ENCODE measurements around the gene FAM180A. TPM values are rescaled to one million over a fixed set of nuclear protein-coding genes. Genes with fewer than 3 reads are reported as not detected.

FAM180A gene
- total and polyA plus RNA-seq, 2 donors (not counting 1 experiment from before 2014, with no cell fraction given) = not detected

DNA sequence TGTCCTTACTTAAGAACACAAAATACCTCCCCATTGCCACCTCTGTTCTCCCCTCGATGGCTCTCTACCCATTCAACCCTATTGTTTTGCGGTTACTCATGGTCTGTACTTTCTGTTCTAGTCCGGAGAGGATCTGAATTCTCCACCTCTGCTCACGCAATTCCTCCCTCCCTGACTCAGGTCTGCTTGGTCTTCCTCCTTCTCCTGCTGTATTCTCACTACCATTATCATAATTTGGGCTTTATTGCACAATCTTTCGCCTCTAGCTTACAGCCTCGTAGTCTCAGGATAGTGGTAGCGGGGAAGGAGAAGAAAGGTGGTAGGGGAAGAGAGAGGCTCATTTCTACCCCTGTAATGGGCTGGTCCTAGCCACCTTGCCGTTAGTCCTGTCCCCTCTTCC lies 35.4 kb upstream of the FAM180A start:
- H3K9me3 ChIP-seq (ENCODE audit: control extremely low read depth in 1 of 3, control insufficient read depth in 2 of 3, insufficient read depth in 1 of 3, low read length in 2 of 3) = no peaks in the 10 kb centered on the region
- H3K4me2 ChIP-seq (replicated peaks; ENCODE audit: low read depth, low read length, poor library complexity, severe bottlenecking) = no peak overlapping the region
- no peak overlapping the region for H3K27ac ChIP-seq (ENCODE audit: low read length in 2 of 2)
- H3K27ac Mint-ChIP-seq = no peak overlapping the region
- no peaks in the 10 kb centered on the region for H3K4me1 Mint-ChIP-seq
- DNase-seq = no peak
- H3K4me3 Mint-ChIP-seq = no peak overlapping the region
- ATAC-seq (ENCODE audit: low read depth) = no peak
- WGBS (ENCODE audit: insufficient coverage) = 80% methylated on average over 5 of the region's 8 CpGs
- H2AFZ ChIP-seq (ENCODE audit: insufficient read depth, low read depth, low read length, poor library complexity, severe bottlenecking) = no peak overlapping the region
- H4K20me1 ChIP-seq (ENCODE audit: control insufficient read depth, insufficient read depth, low read length, poor library complexity, severe bottlenecking) = no peaks in the 10 kb centered on the region
- no peak for TF ChIP-seq EZH2 (IDR thresholded peaks at IDR 0.05; ENCODE audit: borderline replicate concordance, insufficient read depth, low read depth, low read length, poor library complexity, severe bottlenecking)
- H3K4me1 ChIP-seq (ENCODE audit: control insufficient read depth in 2 of 2, insufficient read depth in 2 of 2, low read length in 2 of 2) = no peaks in the 10 kb centered on the region
- peaks cover 32% of the 10 kb centered on the region for H3K27me3 Mint-ChIP-seq
- CTCF ChIA-PET = interaction anchor here (1.8 to 1.9 kb wide), 2 partner anchors 14 to 17 kb away, joined by 4 read pairs; no protein-coding TSS in a partner anchor
- POLR2A ChIA-PET = no interaction called here
- H3K9me3 Mint-ChIP-seq (ENCODE audit: insufficient read depth) = no peaks in the 10 kb centered on the region
- intact Hi-C loops (cut with micrococcal nuclease) = no loop called here
- peaks cover 0 to 10% (median 0%) of the 10 kb centered on the region in 4 experiments for H3K27me3 ChIP-seq (replicated peaks in 1 of 4; ENCODE audit: control extremely low read depth in 1 of 4, control insufficient read depth in 3 of 4, insufficient read depth in 4 of 4, low read length in 3 of 4)
- no peak overlapping the region for H3K4me3 ChIP-seq (ENCODE audit: control extremely low read depth in 1 of 5, extremely low read depth in 1 of 5, insufficient read depth in 1 of 5, low read depth in 2 of 5, low read length in 4 of 5)
- no peak overlapping the region for H3K9ac ChIP-seq (ENCODE audit: low read length)
- no peaks in the 10 kb centered on the region for H3K36me3 ChIP-seq (replicated peaks in 1 of 2; ENCODE audit: control extremely low read depth in 1 of 2, control insufficient read depth in 1 of 2, extremely low read depth in 1 of 2, insufficient read depth in 2 of 2, low read length in 1 of 2)
- H3K79me2 ChIP-seq (ENCODE audit: control insufficient read depth, insufficient read depth, low read length) = no peaks in the 10 kb centered on the region

DNA sequence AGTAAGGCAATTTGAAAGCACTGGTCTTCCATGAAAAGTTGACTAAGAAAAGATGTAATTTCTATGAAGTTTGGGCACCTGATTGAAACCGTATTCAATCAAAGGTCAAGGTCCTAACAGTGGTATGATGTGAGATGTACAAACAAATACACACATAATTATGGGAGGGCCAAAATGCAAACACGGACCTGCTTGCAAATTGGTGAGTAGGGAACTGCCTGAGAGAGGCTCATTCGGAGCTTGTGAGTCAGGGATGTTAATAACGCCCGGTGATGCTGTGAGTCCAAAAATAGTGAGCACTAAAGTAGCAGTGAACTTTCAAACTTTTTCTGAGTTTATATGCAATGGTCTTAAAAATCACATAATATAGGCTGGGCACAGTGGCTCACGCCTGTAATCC lies 34.2 kb upstream of the FAM180A start:
- intact Hi-C loops (cut with micrococcal nuclease) = no loop called here

More for the DNA sequence above, 34.2 kb upstream of the FAM180A start:
- peaks cover 2% of the 10 kb centered on the region for H3K9me3 Mint-ChIP-seq (ENCODE audit: insufficient read depth)
- ChIA-PET CTCF (interaction anchor here (1.8 to 1.9 kb wide), 2 partner anchors 15 to 19 kb away, joined by 4 read pairs; no protein-coding TSS in a partner anchor), POLR2A (no interaction called here)
- peaks cover 33% of the 10 kb centered on the region for H3K27me3 Mint-ChIP-seq
- Histone ChIP-seq H3K27me3 (replicated peaks in 1 of 4; ENCODE audit: control extremely low read depth in 1 of 4, control insufficient read depth in 3 of 4, insufficient read depth in 4 of 4, low read length in 3 of 4) (peaks cover 0 to 10% (median 0%) of the 10 kb centered on the region in 4 experiments), H3K9me3 (ENCODE audit: control extremely low read depth in 1 of 3, control insufficient read depth in 2 of 3, insufficient read depth in 1 of 3, low read length in 2 of 3) (no peaks in the 10 kb centered on the region), H3K27ac (ENCODE audit: low read length in 2 of 2) (no peak overlapping the region), H3K4me3 (ENCODE audit: control extremely low read depth in 1 of 5, extremely low read depth in 1 of 5, insufficient read depth in 1 of 5, low read depth in 2 of 5, low read length in 4 of 5) (no peak overlapping the region), H4K20me1 (ENCODE audit: control insufficient read depth, insufficient read depth, low read length, poor library complexity, severe bottlenecking) (no peaks in the 10 kb centered on the region), H2AFZ (ENCODE audit: insufficient read depth, low read depth, low read length, poor library complexity, severe bottlenecking) (no peak overlapping the region), H3K36me3 (replicated peaks in 1 of 2; ENCODE audit: control extremely low read depth in 1 of 2, control insufficient read depth in 1 of 2, extremely low read depth in 1 of 2, insufficient read depth in 2 of 2, low read length in 1 of 2) (no peaks in the 10 kb centered on the region), H3K9ac (ENCODE audit: low read length) (no peak overlapping the region), H3K4me2 (replicated peaks; ENCODE audit: low read depth, low read length, poor library complexity, severe bottlenecking) (no peak overlapping the region), H3K79me2 (ENCODE audit: control insufficient read depth, insufficient read depth, low read length) (no peaks in the 10 kb centered on the region), H3K4me1 (ENCODE audit: control insufficient read depth in 2 of 2, insufficient read depth in 2 of 2, low read length in 2 of 2) (no peaks in the 10 kb centered on the region)
- no peak for TF ChIP-seq EZH2 (IDR thresholded peaks at IDR 0.05; ENCODE audit: borderline replicate concordance, insufficient read depth, low read depth, low read length, poor library complexity, severe bottlenecking)
- TF ChIP-seq, protein P1, sequence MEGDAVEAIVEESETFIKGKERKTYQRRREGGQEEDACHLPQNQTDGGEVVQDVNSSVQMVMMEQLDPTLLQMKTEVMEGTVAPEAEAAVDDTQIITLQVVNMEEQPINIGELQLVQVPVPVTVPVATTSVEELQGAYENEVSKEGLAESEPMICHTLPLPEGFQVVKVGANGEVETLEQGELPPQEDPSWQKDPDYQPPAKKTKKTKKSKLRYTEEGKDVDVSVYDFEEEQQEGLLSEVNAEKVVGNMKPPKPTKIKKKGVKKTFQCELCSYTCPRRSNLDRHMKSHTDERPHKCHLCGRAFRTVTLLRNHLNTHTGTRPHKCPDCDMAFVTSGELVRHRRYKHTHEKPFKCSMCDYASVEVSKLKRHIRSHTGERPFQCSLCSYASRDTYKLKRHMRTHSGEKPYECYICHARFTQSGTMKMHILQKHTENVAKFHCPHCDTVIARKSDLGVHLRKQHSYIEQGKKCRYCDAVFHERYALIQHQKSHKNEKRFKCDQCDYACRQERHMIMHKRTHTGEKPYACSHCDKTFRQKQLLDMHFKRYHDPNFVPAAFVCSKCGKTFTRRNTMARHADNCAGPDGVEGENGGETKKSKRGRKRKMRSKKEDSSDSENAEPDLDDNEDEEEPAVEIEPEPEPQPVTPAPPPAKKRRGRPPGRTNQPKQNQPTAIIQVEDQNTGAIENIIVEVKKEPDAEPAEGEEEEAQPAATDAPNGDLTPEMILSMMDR (IDR thresholded peaks at IDR 0.05) = no peak
- H3K4me1 Mint-ChIP-seq = no peaks in the 10 kb centered on the region
- H3K27ac Mint-ChIP-seq = no peak overlapping the region
- ATAC-seq (ENCODE audit: low read depth) (no peak), DNase-seq (no peak)
- H3K4me3 Mint-ChIP-seq = no peak overlapping the region
- 97% methylated on average over 4 of the region's 6 CpGs for WGBS (ENCODE audit: insufficient coverage)

All from B cell (primary cell).